NCI-H2029 treated with DMSO at 0.1 percent for 48 hours (cell line): ENCODE data around the gene EPHA1.

Experiments used
- DNase-seq: peaks from one replicate; lab custom pipeline; 2025; lab: John Stamatoyannopoulos, UW

The EPHA1 gene

DNA sequence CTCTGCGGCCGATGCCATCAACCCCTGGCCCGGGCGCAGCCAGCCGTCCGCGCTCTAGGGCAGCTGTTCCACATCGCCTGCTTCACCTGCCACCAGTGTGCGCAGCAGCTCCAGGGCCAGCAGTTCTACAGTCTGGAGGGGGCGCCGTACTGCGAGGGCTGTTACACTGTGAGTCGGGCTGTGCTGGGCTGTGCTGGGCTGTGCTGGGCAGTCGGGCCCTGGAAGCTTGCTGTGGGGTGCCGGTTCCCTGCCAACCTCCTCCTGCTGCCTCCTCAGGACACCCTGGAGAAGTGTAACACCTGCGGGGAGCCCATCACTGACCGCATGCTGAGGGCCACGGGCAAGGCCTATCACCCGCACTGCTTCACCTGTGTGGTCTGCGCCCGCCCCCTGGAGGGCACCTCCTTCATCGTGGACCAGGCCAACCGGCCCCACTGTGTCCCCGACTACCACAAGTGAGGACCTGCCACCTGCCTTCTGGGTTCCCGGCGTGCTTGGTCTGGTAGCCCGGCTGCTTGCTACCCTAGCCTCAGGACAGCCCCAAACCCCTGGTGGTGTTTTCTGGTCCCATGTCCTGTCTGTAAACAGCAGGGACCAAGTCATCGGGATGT, 20.1 kb downstream of the EPHA1 start:
- no peak for DNase-seq

GRCh38 chr7:143388051-143388450, 20.6 kb downstream of the EPHA1 start:
- no peak for DNase-seq

DNA sequence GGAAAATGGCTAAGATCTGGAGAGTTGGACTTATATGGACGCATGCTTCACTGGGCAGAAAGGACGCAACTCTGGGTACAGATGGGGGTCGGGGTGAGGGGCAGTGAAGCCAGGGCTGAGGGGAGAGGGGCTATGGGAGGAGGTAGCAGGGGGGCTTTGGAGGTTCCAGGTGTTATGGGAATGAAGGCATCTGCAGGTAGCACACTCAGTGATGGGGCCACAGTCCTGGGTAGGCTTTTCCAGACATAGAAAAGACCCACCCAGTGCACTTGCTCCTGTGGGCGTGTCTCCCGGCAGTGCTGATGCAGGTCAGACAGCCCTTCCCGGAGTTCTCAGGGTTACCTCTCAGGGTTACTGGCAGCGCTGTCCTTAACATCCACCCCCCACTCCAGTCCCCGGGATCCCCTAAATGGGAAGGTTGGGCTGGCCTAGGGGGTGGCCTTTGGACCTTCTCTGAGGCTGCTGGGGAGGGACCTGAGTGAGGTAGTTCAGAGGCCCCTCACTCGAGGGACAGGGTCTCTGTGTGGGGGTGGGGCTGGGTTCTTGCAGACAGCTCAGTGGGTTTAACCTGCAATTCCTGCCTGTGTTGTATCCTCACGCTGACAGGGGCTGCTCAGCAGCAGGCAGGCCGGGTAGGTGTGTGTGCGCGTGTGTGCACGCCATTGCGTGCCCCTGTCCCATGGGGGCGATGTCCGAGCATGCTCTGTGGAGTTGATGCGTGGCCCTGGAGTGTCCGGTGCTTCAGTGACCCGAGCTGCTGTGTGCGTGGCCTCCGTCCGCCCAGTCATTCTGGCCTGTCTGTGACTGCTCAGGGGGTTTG, 21.3 kb downstream of the EPHA1 start:
- DNase-seq = no peak

- DNase-seq = no peak
These were observed 22.5 kb downstream of the EPHA1 start for GRCh38 chr7:143385891-143386781.

DNA sequence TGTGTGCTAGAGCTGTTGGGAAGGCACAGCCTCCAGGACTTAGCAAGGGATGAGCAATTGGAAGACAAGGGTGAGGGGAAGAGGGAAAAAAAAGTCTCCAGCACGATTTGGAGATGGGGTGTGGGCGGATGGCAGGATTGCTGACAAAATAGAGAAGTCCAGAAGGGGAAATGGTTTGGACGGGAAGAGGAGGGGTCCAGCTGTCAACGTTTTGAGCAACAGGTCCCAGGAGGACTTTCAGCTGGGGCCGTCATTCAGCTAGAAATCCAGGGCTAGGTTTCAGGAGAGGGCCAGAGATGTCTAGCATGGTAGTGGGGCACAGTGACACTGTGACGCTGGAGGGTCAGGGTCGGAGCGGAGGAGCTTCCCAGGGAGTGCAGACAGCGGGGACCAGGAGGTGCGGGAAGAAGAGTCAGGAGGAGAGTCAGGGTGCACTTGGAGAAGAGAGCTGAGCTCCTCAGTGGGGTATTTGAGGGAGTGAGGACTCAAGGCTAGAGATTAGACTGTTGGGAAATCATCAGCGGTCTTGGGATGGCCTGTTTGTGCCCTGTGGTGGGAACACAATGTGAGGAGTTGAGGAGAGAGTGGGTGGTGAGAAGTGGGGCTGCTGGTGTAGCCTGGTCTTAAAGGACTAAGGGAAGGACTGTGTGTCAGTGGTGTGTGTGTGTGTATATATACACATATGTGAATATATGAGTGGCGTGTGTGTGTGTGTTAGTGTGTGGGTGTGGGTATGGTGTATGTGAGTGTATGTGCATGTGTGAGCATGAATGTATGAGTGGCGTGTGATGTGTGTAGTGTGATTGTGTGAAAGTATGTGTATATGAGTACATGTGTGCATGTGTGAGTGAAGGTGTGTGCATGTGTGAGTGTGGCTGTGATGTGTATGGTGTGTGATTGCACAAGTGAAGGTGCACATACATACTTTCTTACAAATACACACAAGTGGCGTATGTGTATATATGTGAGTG, 23.7 kb downstream of the EPHA1 start:
- DNase-seq = no peak

DNA sequence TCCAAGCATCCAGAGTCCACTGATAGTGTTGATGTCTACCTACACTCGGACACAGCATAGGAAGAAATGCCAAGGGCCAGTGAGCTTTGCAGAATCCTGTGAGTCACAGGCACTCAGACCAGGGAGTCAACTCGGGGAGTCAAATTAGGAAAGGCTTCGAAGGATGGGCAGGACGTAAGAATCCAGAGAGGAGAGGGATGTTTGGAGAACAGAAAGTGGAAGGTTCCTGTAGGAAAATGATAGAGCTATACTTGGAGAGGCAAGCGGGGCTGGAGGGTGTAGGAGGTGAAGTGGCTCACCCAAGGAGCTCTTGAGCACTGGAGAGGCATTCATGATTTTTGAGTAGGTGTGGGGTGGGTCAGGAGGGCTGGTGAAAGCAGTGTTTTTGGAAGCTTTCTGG, 24.5 kb downstream of the EPHA1 start:
- DNase-seq = no peak

GRCh38 chr7:143383642-143383957, 25.1 kb downstream of the EPHA1 start:
- no peak for DNase-seq

GRCh38 chr7:143382791-143383641, 25.6 kb downstream of the EPHA1 start:
- no peak for DNase-seq

- no peak for DNase-seq
These were observed 26.4 kb downstream of the EPHA1 start for GRCh38 chr7:143382126-143382790.

- no peak for DNase-seq
These were observed 27.1 kb downstream of the EPHA1 start for GRCh38 chr7:143381427-143382125.

- DNase-seq = peak; percentile 39
These were observed 27.8 kb downstream of the EPHA1 start, which contains the start of gene ZYX for GRCh38 chr7:143380646-143381426. ZYX (plus strand) TSS chr7:143381345; CDS start chr7:143381572, 227 bp downstream.

DNA sequence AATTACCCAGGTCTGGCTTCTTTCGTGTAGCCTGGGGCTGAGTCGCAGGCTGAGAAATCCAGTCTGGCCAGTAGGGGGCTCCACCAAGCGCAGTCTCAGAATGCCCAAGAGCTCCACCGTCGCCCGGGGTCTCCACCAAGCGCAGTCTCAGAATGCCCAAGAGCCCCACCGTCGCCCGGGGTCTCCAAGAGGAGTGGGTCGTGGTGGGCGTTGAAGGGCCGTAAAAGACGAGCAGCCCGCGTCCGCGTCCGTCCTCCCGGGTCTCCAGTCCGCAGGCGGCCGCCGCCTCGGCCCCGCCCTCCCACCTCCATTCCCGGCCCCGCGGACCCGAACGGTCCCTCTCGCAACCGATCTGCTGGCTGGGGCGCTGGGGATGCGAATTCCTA, 28.4 kb downstream of the EPHA1 start:
- peak; percentile 29 for DNase-seq

GRCh38 chr7:143379611-143380259, 28.9 kb downstream of the EPHA1 start:
- DNase-seq = no peak

- no peak for DNase-seq
These were observed 32.3 kb downstream of the EPHA1 start for GRCh38 chr7:143376396-143376795.

DNA sequence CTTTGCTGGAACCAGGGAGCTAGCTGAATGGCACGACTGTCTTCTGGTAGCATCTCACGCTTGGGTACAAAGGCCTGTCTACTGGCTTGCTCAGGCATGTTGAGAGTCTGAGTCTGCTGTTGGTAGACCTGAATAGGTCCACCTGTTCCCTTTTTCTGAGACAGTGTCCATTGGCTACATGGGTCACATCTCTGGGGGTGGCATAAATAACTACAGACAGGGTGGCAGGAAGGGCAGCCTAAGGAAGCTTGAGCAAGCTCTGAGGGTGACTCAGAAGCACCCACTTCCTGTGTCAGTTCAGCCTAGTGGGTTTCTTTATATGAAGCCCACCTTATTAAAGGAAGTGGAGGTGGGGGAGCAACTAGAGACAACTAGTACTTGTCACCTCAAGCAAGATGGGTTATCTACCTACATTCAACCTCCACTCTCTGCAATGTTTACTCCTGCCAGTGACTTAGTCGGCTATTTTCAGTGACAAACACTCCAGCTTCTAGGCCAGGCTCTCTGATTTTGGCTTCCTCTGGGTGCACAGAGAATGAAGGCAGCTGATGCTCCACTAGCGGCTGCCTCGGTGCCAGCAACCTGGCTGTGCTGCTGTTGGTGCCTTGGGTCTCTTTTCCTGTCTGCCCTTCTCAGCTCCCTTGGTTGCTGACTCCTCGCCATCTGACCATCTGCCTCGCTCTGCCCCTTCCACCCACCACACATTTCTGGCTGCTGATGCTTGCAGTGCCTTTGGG, 33.2 kb downstream of the EPHA1 start:
- no peak for DNase-seq

DNA sequence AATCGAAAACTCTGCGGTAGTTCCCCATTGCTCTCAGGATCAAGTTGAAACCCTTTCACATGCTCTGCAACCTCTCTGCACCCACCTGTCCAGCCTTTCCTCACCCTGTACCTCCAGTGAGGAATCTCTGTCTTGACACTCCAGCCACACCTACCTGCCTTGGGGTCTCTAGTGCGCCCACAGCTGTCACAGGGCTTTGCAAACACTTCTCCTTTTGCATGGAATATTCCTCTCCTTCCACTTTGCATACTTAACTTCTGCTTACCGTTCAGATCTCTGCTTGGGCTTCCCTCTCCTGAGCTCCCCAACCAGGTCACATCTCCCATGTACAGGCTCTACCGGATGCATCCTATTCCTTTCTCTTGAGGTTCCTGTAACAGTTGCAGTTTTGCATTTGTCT, 34.1 kb downstream of the EPHA1 start:
- no peak for DNase-seq

DNA sequence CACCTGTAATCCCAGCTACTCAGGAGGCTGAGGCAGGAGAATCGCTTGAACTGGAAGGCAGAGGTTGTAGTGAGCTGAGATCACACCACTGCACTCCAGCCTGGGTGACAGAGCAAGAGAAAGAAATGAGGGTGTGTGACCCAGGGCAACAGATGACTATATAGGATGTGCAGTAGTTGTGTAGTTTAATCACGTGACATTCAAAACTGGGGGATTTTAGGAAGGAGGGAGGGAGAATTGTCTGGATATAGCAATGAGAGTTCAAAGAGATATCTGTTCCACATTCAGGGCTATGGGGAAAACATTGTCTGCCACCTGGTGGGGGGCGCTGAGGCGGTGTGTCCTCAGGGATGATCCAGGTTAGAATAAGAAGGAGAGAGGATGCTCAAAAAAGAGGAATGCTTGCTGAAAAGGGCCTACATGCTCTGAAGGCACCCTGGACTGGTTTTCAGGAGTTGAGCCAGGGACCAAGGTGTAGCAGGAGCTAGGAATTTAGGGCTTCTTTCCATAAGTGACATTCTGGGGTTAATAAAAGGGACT, 35.3 kb downstream of the EPHA1 start:
- no peak for DNase-seq
